Measurements from ENCODE around the gene MMEL1.

The MMEL1 gene

GRCh38 chr1:2646837-2647236, 14.0 kb upstream of the MMEL1 start:
- Histone ChIP-seq H3K4me2 (ENCODE audit: low read length) (no peak overlapping the region), H3K79me2 (ENCODE audit: control insufficient read depth, insufficient read depth, low read length, poor library complexity) (peaks cover 8% of the 10 kb centered on the region), H3K79me1 (ENCODE audit: low read length) (peaks cover 6% of the 10 kb centered on the region), H4K8ac (ENCODE audit: low read depth, low read length) (no peak overlapping the region), H4K91ac (ENCODE audit: low read depth, low read length) (no peak overlapping the region), H3K4me3 (ENCODE audit: low read depth, low read length) (no peak overlapping the region), H2AFZ (ENCODE audit: insufficient read depth, low read length, poor library complexity) (no peak overlapping the region), H3K14ac (ENCODE audit: low read length) (no peak overlapping the region), H2AK5ac (ENCODE audit: low read length) (no peak overlapping the region), H2BK5ac (ENCODE audit: low read depth, low read length, poor library complexity) (no peak overlapping the region), H4K12ac (ENCODE audit: low read depth, low read length) (no peak overlapping the region), H3K23ac (ENCODE audit: low read length) (no peak overlapping the region), H3K9ac (ENCODE audit: low read length) (no peak overlapping the region), H3K4ac (ENCODE audit: low read depth, low read length) (no peak overlapping the region), H2BK12ac (ENCODE audit: low read length) (no peak overlapping the region), H3K36me3 (ENCODE audit: control insufficient read depth in 1 of 2, insufficient read depth in 2 of 2, low read length in 2 of 2) (no peaks in the 10 kb centered on the region), H3K27me3 (ENCODE audit: insufficient read depth, low read length) (no peaks in the 10 kb centered on the region), H3K18ac (ENCODE audit: low read length) (no peak overlapping the region), H2BK120ac (ENCODE audit: insufficient read depth, low read length, poor library complexity) (no peak overlapping the region), H3K9me3 (ENCODE audit: insufficient read depth, low read depth, low read length) (peaks cover 49% of the 10 kb centered on the region), H3K27ac (ENCODE audit: low read depth, low read length) (no peak overlapping the region), H3K4me1 (ENCODE audit: control insufficient read depth in 1 of 2, insufficient read depth in 2 of 2, low read length in 2 of 2) (peaks cover 6 to 12% of the 10 kb centered on the region in 2 experiments)
- no CpG with 5 or more reads among the region's 5 CpGs for WGBS (ENCODE audit: extremely low coverage, insufficient coverage, insufficient read length)
- no peak for DNase-seq

GRCh38 chr1:2645776-2646175, 13.0 kb upstream of the MMEL1 start:
- Histone ChIP-seq H3K4me3 (ENCODE audit: low read depth, low read length) (no peak overlapping the region), H2AFZ (ENCODE audit: insufficient read depth, low read length, poor library complexity) (no peak overlapping the region), H3K4me1 (ENCODE audit: control insufficient read depth in 1 of 2, insufficient read depth in 2 of 2, low read length in 2 of 2) (peaks cover 7 to 14% of the 10 kb centered on the region in 2 experiments), H3K79me1 (ENCODE audit: low read length) (peaks cover 6% of the 10 kb centered on the region), H4K12ac (ENCODE audit: low read depth, low read length) (no peak overlapping the region), H3K4ac (ENCODE audit: low read depth, low read length) (no peak overlapping the region), H3K4me2 (ENCODE audit: low read length) (no peak overlapping the region), H2BK12ac (ENCODE audit: low read length) (no peak overlapping the region), H3K18ac (ENCODE audit: low read length) (no peak overlapping the region), H4K8ac (ENCODE audit: low read depth, low read length) (no peak overlapping the region), H3K9ac (ENCODE audit: low read length) (no peak overlapping the region), H2AK5ac (ENCODE audit: low read length) (no peak overlapping the region), H4K91ac (ENCODE audit: low read depth, low read length) (no peak overlapping the region), H2BK5ac (ENCODE audit: low read depth, low read length, poor library complexity) (no peak overlapping the region), H3K27me3 (ENCODE audit: insufficient read depth, low read length) (no peaks in the 10 kb centered on the region), H3K23ac (ENCODE audit: low read length) (no peak overlapping the region), H3K27ac (ENCODE audit: low read depth, low read length) (no peak overlapping the region), H3K36me3 (ENCODE audit: control insufficient read depth in 1 of 2, insufficient read depth in 2 of 2, low read length in 2 of 2) (peaks cover 0 to 1% of the 10 kb centered on the region in 2 experiments), H3K9me3 (ENCODE audit: insufficient read depth, low read depth, low read length) (peaks cover 38% of the 10 kb centered on the region), H3K79me2 (ENCODE audit: control insufficient read depth, insufficient read depth, low read length, poor library complexity) (peaks cover 8% of the 10 kb centered on the region), H2BK120ac (ENCODE audit: insufficient read depth, low read length, poor library complexity) (no peak overlapping the region), H3K14ac (ENCODE audit: low read length) (no peak overlapping the region)
- no peak for DNase-seq
- no CpG with 5 or more reads among the region's 11 CpGs for WGBS (ENCODE audit: extremely low coverage, insufficient coverage, insufficient read length)

DNA sequence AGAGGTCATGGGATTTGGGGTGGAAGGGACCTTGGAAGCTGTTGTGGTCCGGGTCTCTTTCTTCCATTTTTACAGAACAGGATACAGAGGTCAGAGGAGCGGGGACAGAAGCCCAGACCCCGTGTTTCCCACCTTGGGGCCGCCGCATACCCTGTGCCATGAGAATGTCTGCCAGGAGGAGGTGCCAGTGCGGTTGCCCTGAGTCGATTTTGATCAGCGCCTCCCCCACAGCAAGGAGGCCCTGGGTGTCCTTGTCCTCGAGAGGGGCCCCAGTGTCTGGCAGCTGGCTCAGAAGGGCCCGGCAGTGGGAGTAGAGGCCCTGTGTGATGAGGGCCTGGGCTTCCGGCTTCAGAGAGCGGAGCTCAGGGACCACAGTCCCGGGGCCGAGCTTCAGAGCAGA, 12.3 kb upstream of the MMEL1 start:
- no peak overlapping the region for H4K91ac ChIP-seq (ENCODE audit: low read depth, low read length)
- peaks cover 7 to 14% of the 10 kb centered on the region in 2 experiments for H3K4me1 ChIP-seq (ENCODE audit: control insufficient read depth in 1 of 2, insufficient read depth in 2 of 2, low read length in 2 of 2)
- H3K9ac ChIP-seq (ENCODE audit: low read length): no peak overlapping the region
- no peak for DNase-seq
- H3K27ac ChIP-seq (ENCODE audit: low read depth, low read length): no peak overlapping the region
- no peak overlapping the region for H3K18ac ChIP-seq (ENCODE audit: low read length)
- no peak overlapping the region for H3K14ac ChIP-seq (ENCODE audit: low read length)
- H2AFZ ChIP-seq (ENCODE audit: insufficient read depth, low read length, poor library complexity): no peak overlapping the region
- H3K36me3 ChIP-seq (ENCODE audit: control insufficient read depth in 1 of 2, insufficient read depth in 2 of 2, low read length in 2 of 2): peaks cover 0 to 1% of the 10 kb centered on the region in 2 experiments
- H3K4ac ChIP-seq (ENCODE audit: low read depth, low read length): no peak overlapping the region
- H2BK120ac ChIP-seq (ENCODE audit: insufficient read depth, low read length, poor library complexity): no peak overlapping the region
- no peak overlapping the region for H2BK12ac ChIP-seq (ENCODE audit: low read length)
- WGBS (ENCODE audit: extremely low coverage, insufficient coverage, insufficient read length): no CpG with 5 or more reads among the region's 14 CpGs
- H3K23ac ChIP-seq (ENCODE audit: low read length): no peak overlapping the region
- no peak overlapping the region for H4K8ac ChIP-seq (ENCODE audit: low read depth, low read length)
- no peak overlapping the region for H4K12ac ChIP-seq (ENCODE audit: low read depth, low read length)
- no peaks in the 10 kb centered on the region for H3K27me3 ChIP-seq (ENCODE audit: insufficient read depth, low read length)
- peaks cover 32% of the 10 kb centered on the region for H3K9me3 ChIP-seq (ENCODE audit: insufficient read depth, low read depth, low read length)
- no peak overlapping the region for H3K4me2 ChIP-seq (ENCODE audit: low read length)
- H3K4me3 ChIP-seq (ENCODE audit: low read depth, low read length): no peak overlapping the region
- H2AK5ac ChIP-seq (ENCODE audit: low read length): no peak overlapping the region
- peaks cover 8% of the 10 kb centered on the region for H3K79me2 ChIP-seq (ENCODE audit: control insufficient read depth, insufficient read depth, low read length, poor library complexity)
- no peak overlapping the region for H2BK5ac ChIP-seq (ENCODE audit: low read depth, low read length, poor library complexity)
- peaks cover 6% of the 10 kb centered on the region for H3K79me1 ChIP-seq (ENCODE audit: low read length)

DNA sequence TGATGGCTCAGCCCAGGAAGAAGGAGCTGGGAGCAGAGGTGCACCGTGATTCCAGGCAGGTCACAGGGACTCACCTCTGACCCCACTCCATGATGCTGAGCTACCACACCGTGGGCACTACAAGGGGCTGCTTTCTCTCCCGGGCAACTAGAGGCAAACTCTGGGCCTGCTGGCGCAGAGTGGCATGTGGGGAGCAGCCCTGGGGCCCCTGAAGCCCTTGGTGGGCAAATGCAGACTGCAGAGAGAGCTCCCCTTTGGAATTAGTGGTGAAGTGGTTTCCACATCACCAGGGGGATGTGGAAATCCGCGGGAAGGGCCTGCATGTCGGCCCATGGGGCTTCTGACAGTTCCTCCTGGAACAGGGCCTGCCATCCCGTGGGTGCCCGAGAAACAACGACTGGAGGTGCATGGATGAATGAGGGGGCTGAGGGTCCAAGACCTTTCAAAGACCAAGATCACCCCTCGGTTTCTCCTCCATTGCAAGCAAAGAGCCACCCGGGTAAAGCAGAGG, 11.8 kb upstream of the MMEL1 start:
- no peak overlapping the region for H2BK120ac ChIP-seq (ENCODE audit: insufficient read depth, low read length, poor library complexity)
- H4K12ac ChIP-seq (ENCODE audit: low read depth, low read length): no peak overlapping the region

More for the DNA sequence above, 11.8 kb upstream of the MMEL1 start:
- H3K36me3 ChIP-seq (ENCODE audit: control insufficient read depth in 1 of 2, insufficient read depth in 2 of 2, low read length in 2 of 2): peaks cover 0 to 1% of the 10 kb centered on the region in 2 experiments
- H3K14ac ChIP-seq (ENCODE audit: low read length): no peak overlapping the region
- no peak overlapping the region for H3K23ac ChIP-seq (ENCODE audit: low read length)
- H4K8ac ChIP-seq (ENCODE audit: low read depth, low read length): no peak overlapping the region
- H3K4ac ChIP-seq (ENCODE audit: low read depth, low read length): no peak overlapping the region
- peaks cover 8% of the 10 kb centered on the region for H3K79me2 ChIP-seq (ENCODE audit: control insufficient read depth, insufficient read depth, low read length, poor library complexity)
- H3K27ac ChIP-seq (ENCODE audit: low read depth, low read length): no peak overlapping the region
- H3K9ac ChIP-seq (ENCODE audit: low read length): no peak overlapping the region
- H2BK5ac ChIP-seq (ENCODE audit: low read depth, low read length, poor library complexity): no peak overlapping the region
- WGBS (ENCODE audit: extremely low coverage, insufficient coverage, insufficient read length): no CpG with 5 or more reads among the region's 12 CpGs
- H3K4me3 ChIP-seq (ENCODE audit: low read depth, low read length): no peak overlapping the region
- no peak overlapping the region for H3K18ac ChIP-seq (ENCODE audit: low read length)
- H3K9me3 ChIP-seq (ENCODE audit: insufficient read depth, low read depth, low read length): peaks cover 30% of the 10 kb centered on the region
- no peak for DNase-seq
- no peak overlapping the region for H3K4me2 ChIP-seq (ENCODE audit: low read length)
- H4K91ac ChIP-seq (ENCODE audit: low read depth, low read length): no peak overlapping the region
- H3K4me1 ChIP-seq (ENCODE audit: control insufficient read depth in 1 of 2, insufficient read depth in 2 of 2, low read length in 2 of 2): peaks cover 7 to 14% of the 10 kb centered on the region in 2 experiments
- H3K27me3 ChIP-seq (ENCODE audit: insufficient read depth, low read length): no peaks in the 10 kb centered on the region
- no peak overlapping the region for H2AK5ac ChIP-seq (ENCODE audit: low read length)
- peaks cover 6% of the 10 kb centered on the region for H3K79me1 ChIP-seq (ENCODE audit: low read length)
- no peak overlapping the region for H2AFZ ChIP-seq (ENCODE audit: insufficient read depth, low read length, poor library complexity)
- H2BK12ac ChIP-seq (ENCODE audit: low read length): no peak overlapping the region
